GOT3 (cell line): ENCODE results near the gene ANTXR1.
A peak's percentile ranks its signal among the peaks of the same experiment; 100 is the strongest.

Source experiments
- DNase-seq: peaks from one replicate; lab custom pipeline; 2025; ENCODE audit warnings: mixed read lengths; lab: John Stamatoyannopoulos, UW

The ANTXR1 gene

GRCh38 chr2:69013142-69013839 lies at the start of gene ANTXR1:
Gene ANTXR1, plus strand, starts transcription at chr2:69013179. Its CDS starts 321 bp downstream, at chr2:69013500.
- no peak for DNase-seq

- no peak for DNase-seq
Observed at GRCh38 chr2:68964282-68964681, 48.7 kb upstream of the ANTXR1 start.

GRCh38 chr2:68968221-68968620 lies 44.8 kb upstream of the ANTXR1 start:
- no peak for DNase-seq

GRCh38 chr2:68969736-68970490 lies 43.1 kb upstream of the ANTXR1 start:
- DNase-seq: no peak

- no peak for DNase-seq
Observed at GRCh38 chr2:68970566-68971265, 42.3 kb upstream of the ANTXR1 start.

DNA sequence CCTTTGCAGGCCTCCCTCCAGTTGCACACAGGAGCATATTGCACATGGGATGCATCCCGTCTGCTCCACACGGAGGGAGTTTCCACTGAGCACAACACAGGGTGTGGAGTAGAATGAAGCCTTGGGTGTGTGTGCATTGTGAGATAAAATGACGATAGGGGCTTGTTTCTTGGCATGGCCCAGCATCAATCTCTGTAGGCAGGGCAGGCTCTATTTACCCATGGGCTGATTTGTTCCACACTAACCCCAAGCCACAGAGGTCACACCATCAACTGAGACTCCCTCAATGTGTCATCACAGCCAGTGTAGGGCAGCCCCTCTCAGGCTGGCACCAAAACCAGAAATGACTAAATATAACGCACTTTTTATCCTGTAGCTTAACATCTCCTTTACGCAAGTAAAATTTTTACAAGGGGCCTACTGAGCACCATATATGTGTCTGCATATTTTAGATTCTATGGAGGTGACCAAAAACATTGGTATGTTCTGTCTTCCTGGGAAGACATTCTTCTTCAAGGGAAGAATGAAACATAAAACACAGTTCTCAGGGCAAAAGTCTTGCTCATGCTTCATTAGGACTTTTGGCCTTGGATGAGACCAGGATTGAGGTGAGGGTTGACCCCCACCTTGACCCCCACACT lies 41.3 kb upstream of the ANTXR1 start:
- peak; percentile 6 for DNase-seq

- DNase-seq: no peak
Observed at GRCh38 chr2:68974251-68974650, 38.7 kb upstream of the ANTXR1 start, which contains the start of gene GKN1. Gene GKN1, plus strand, starts transcription at chr2:68974636. Its CDS starts 42 bp downstream, at chr2:68974678.

DNA sequence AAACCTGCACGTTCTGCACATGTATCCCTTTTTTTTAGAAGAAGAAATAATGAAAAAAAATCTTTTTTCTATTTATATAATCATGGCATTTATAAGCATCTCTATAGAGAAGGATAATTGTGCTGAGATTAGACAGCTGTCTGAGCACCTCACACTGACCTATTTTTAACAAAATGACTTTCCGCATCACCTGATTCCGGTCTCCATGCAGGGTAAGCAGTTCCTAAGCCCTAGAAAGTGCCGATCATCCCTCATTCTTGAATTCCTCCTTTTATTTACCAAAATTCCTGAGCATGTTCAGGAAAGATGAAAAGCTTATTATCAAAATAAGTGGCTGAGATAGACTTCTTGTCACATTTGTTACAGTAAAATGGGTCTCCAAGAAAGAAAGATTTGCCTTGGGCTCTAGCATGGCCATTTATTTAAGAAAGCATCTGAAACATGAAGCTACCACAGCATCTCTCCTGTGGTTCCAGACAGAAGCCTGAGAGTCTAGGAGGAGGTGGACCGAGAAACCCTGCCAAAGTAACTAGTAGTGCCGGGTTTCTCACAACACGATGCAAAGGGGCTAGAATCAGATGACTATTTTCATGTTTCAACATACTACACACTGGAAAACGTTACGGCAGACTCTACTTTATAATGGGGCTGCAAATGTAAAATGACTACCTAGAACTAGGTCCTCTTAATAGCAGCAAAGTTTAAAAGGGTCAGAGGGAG lies 37.9 kb upstream of the ANTXR1 start:
- DNase-seq: no peak

DNA sequence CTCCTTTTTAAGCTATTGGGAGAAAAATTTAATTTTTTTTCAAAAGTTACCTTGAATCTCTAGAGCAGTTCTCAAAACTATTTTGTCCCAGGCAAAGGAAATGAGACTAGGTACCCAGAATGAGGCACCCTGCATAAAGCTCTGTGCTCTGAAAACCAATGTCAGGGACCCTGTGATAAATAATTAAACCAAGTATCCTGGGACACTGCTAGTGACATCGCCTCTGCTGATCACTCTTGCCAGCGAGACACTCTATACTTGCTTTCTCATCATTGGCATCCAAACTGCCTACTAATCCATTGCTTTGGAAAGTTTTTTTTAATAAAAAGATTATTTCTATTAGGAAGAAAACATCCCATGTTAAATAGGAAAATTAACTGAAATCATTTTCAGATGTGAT lies 37.1 kb upstream of the ANTXR1 start:
- DNase-seq: no peak

DNA sequence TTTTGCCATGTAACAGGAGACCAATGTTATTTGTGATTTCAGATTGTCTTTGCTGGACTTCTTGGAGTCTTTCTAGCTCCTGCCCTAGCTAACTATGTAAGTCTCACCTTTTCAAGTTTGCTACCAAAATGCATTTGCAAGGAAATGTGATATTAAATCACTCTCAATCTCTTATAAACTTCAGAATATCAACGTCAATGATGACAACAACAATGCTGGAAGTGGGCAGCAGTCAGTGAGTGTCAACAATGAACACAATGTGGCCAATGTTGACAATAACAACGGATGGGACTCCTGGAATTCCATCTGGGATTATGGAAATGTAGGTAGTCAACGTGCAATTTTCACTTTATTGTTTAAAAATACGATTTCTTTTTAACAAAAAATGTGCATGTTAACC lies 35.5 kb upstream of the ANTXR1 start:
- DNase-seq: no peak

GRCh38 chr2:68978098-68978497 lies 34.9 kb upstream of the ANTXR1 start:
- no peak for DNase-seq

DNA sequence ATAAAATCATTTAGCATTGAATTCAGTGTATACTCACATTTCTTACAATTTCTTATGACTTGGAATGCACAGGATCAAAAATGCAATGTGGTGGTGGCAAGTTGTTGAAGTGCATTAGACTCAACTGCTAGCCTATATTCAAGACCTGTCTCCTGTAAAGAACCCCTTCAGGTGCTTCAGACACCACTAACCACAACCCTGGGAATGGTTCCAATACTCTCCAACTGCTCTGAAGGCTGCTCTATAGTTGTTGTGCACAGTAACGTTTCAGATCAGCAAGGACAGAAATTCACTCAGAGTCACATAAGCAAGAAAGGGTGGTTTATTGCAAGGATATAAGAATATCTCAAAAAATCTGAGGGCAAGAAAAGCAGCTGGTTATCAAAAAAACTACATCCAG lies 32.0 kb upstream of the ANTXR1 start:
- no peak for DNase-seq

- DNase-seq: no peak
Observed at GRCh38 chr2:68987021-68987503, 25.9 kb upstream of the ANTXR1 start.

DNA sequence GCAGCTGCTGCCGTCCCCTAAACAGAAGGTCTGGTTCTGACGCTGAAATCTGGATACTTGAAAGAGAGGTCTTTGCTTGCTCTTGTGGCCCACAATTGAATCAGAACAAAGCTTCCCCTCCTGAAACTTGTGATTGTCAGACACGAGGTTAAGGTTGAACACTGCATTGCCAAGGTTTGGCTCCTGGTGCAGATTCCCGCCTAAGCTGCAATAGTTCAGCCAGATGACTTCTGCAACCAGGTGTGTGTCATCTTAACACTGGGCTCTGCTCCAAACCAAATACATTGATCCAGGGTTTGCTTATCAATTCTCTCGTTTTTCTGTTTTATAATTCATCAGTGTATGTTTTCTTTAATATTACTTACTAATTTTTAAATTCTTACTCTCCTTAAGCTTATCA lies 23.9 kb upstream of the ANTXR1 start:
- no peak for DNase-seq

DNA sequence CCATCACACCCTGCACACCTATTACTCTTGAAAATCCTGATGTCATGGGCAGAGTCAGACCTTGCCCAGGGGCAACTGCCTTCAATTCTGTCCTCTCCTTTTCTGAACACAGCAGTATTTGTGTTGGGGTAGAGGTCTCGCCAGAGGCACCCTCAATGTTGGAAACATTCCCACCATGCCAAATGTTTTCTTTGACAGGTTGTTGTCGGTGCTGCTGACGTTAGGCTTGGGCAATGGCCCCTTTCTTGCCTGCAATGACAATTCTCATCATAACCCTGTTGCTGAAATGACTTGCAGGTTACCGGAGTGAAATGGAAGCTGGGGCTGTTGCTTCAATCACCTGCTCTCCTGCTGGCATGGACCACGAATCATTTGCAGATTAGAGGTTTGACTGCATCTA lies 20.6 kb upstream of the ANTXR1 start:
- DNase-seq: no peak

- no peak for DNase-seq
Observed at GRCh38 chr2:68992933-68993332, 20.0 kb upstream of the ANTXR1 start.

GRCh38 chr2:68993660-68994059 lies 19.3 kb upstream of the ANTXR1 start:
- no peak for DNase-seq

DNA sequence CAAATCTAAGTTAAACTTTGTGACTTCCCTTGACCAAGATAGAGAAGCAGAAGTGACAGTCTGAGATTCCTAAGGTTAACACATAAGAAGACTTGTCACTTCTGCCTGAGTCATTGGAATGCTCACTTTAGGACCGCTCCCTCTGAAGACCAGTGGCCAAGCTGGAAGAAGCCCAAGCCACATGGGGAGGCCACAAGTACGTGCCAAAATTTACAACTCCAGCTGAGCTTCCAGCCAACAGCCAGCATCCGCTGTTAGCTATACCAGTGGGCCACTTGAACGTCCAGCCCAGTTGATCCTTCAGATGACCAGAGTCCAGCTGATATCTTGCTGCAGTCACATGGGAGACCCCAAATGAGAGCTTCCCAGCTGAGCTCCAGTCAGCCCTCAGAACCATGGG lies 18.1 kb upstream of the ANTXR1 start:
- DNase-seq: no peak

- DNase-seq: no peak
Observed at GRCh38 chr2:68995916-68996315, 17.1 kb upstream of the ANTXR1 start.

GRCh38 chr2:68997401-68997800 lies 15.6 kb upstream of the ANTXR1 start:
- no peak for DNase-seq

- DNase-seq: no peak
Observed at GRCh38 chr2:69001879-69002278, 11.1 kb upstream of the ANTXR1 start.

DNA sequence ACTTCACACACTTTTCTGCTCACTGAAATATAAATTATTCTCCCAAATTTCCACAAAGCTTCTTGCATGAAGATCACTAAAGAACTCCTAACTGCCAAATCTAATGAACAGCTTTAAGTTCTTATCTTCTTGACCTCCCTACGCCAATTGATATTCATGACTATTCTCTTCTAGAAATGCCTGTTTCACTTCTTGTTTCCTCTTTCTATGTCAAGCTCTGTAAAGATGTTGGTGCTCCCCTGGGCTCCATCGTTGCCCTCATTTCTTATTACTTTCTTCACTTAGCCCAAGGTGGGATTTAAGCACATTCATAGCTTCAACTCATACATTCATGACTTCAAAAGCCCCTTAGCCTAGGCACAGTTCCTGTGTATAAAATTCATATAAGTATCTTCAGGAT lies 9.2 kb upstream of the ANTXR1 start:
- DNase-seq: no peak
